Stimulated activated CD8-positive, alpha-beta memory T cell treated with anti-CD3 and anti-CD28 coated beads, Interleukin-12 subunit alpha, Interleukin-12 subunit beta, amount 100 ng/mL, for 1 hour (primary cell): ENCODE data around the gene AKAP7.

Source experiments
- DNase-seq: peaks from one replicate; pipeline ENCODE4 v3.0.0-alpha.2; 2020; ENCODE audit warnings: low read depth

The AKAP7 gene

GRCh38 chr6:131199568-131200272 lies 64.5 kb downstream of the AKAP7 start:
- DNase-seq, result peak; percentile 49

DNA sequence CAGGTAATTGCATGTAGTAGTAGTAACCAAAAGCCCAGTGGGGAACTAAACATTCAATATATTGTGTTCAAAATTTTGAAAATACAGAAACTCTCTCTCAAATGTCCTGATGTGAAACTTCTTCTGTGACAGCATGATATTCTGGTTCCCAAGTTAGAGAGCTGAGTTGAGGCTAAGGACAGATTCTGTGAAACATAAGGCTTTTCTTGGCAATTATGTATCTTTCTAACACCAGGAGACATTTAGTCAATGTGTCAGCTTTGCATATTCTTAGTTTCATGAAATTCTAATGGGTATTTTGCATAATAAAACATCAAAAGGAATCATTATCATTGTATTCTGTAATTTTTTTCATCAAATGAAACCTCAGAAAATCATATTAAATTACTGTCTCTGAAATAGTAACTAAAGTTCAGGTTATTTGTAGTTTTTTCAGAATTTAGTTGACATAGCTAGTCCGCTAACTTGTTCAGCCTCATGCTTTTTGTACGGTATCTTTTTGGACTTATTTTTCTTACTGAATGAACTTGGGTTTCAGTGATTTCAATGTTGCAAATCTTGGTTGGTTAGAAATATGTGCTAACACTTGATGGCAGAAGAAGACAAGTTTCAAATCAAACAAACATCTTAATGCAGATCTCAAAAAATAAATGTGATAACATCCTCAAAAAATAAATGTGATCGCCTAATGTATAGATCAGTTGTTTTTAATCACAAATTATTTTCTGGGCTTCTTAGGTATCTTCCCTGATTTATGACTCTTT lies 70.4 kb downstream of the AKAP7 start:
- no peak for DNase-seq

GRCh38 chr6:131206463-131207251 lies 71.4 kb downstream of the AKAP7 start:
- no peak for DNase-seq

DNA sequence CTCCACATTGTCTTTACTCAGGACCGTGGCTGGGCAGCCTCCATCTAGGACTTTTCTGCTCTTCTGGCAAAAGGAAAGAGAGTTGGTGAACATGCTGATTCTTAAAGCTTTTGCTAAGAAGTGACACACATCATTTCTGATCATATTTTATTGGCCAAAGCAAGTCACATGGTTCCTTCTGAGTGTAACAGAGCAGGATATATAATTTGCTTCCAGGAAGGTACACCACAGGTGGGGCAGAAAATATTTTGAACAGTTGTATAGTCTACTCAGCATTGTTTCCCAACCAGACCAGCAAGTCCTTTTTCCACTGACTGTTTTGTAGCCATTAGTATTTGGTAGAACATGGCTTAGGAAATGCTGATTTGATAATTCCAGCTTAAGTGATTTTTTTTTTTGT lies 73.5 kb downstream of the AKAP7 start:
- DNase-seq, result no peak

DNA sequence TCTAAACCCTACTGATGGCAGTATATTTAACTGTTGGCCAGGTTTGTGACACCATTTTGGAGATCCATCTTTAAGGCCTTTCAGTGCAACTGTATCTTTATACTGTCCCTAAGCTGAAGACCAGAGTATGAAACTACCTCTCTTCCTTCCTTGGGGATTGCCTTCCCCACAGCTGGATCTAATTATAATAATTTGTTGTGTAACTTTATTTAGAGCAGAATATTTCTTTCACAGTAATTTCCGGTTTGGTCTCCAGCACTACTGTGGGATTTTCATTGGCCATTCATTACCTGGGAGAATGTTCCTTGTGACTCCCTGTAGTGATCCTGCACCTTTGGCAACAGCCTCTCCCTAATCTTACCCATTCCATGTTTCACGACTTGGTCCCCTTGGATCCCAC lies 75.2 kb downstream of the AKAP7 start:
- no peak for DNase-seq

- DNase-seq, result no peak
Measured at GRCh38 chr6:131212024-131212423, 76.8 kb downstream of the AKAP7 start.

- DNase-seq, result no peak
Measured at GRCh38 chr6:131212913-131213312, 77.6 kb downstream of the AKAP7 start.

DNA sequence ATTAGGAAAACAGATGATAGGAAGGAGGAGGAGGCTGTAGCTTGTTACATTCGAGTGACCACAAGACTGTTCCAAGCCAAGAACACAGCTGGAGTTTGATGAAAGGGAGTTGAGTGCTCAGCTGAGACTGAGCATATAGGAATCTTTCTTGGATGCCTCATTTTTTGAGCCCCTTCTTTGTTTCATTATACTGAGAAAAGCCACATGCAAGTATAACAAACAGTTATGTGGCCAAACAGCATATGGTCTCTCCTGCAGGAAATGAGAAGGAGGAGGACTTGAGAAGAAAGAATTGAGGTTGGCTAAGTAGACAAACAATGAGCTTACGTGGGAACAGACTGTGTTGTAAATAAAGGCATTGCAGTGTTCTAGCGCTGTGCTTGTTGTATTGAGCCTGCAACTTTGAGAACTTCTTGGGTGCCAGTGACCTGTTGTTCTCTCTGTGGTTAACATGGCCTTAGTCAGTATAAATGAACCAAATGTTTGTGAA lies 78.3 kb downstream of the AKAP7 start:
- DNase-seq, result no peak

DNA sequence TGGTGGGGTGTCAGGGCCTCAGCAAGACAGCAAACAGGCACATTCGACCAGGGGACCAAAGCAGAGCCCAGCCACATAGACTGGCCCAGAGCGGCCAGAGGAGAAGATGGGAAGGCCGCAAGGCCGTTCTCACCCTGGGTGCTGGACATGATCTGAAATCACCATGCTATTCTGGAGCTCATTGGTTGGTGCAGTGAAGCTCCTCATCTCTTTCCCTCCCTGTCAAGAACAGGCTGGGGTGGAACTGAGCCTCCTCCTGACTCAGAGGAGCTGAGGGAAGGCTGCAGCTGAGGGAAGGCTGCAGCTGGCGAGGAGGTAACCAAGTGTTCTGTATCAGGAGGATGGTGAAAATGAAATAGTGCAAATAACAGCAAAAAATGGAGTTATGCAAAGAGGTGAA lies 80.0 kb downstream of the AKAP7 start:
- no peak for DNase-seq

- no peak for DNase-seq
Measured at GRCh38 chr6:131216246-131216645, 81.0 kb downstream of the AKAP7 start.

- DNase-seq, result no peak
Measured at GRCh38 chr6:131222773-131223172, 87.5 kb downstream of the AKAP7 start.

GRCh38 chr6:131223416-131223815 lies 88.1 kb downstream of the AKAP7 start:
- DNase-seq, result no peak

DNA sequence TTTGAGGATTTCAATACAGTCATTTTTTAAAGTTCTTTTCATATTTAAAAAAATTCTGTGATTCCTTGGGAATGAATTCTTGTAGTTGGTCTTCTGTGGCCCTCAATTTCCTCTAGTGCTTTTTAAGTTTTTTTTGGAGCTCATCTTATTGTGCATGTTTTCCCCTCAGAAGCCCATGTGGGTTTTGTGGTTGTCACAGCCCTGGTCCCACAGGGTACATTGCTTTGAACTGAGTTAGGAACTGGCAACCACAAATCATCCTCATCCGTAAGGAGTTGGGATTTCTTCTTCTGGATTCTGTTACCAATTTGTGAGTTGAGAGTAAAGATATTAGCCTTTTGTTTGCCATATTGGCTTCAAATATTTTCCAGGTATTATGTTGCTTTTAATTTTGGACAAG lies 89.9 kb downstream of the AKAP7 start:
- no peak for DNase-seq

GRCh38 chr6:131225959-131226358 lies 90.7 kb downstream of the AKAP7 start:
- DNase-seq, result no peak

- DNase-seq, result no peak
Measured at GRCh38 chr6:131226459-131227157, 91.3 kb downstream of the AKAP7 start.

GRCh38 chr6:131227158-131227543 lies 91.9 kb downstream of the AKAP7 start:
- no peak for DNase-seq

DNA sequence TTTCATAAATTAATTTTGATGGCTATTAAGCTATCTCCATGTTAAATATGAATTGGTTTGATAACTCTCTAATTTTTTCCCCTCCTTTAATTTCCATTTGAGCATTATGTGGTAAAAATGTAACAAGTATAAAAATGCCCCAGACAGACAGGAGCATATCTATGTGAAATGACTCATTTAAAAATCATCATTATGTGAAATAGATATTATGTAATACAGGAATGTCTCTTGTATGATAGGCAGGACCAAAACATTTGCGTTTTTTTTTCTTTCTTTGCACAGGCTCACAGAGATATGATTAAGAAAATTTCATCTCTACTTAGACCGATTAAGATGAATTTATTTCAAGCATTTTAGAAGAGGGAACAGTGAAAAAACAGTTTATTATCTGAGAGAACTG lies 95.8 kb downstream of the AKAP7 start:
- DNase-seq, result no peak

DNA sequence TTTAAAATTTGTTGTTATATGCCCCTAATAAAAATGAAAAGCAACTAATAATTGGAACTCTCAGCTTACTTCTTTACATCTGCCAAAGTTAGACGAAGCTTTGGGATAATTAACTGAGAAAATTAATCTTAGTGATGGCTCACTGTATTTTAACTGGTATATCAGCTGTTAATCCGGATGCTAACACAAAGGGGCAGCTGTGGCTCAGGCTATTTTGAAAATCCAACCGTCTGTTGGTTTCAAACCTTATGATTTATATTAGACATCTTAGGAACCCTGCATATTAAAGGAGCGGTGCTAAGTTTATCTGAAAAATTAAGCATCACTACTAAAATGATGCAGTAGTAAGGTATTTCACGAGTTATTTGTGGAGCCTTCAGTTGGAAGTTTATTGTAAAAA lies 96.6 kb downstream of the AKAP7 start:
- DNase-seq, result no peak

- no peak for DNase-seq
Measured at GRCh38 chr6:131244942-131245341, 109.7 kb downstream of the AKAP7 start.

- DNase-seq, result no peak
Measured at GRCh38 chr6:131250122-131250521, 114.9 kb downstream of the AKAP7 start.

- no peak for DNase-seq
Measured at GRCh38 chr6:131250936-131251335, 115.7 kb downstream of the AKAP7 start.

- DNase-seq, result no peak
Measured at GRCh38 chr6:131251590-131252199, 116.4 kb downstream of the AKAP7 start.
